ENCODE data around the gene RAD51C.
"Not testable (repeated sequence)": the region's sequence is repeated elsewhere in the genome, so short reads cannot be mapped to it uniquely, and the experiment has no call there.

RAD51C gene

GRCh38 chr17:58749627-58750026 lies 57.2 kb downstream of the RAD51C start:
- DNase-seq = not testable (repeated sequence)

GRCh38 chr17:58753026-58753425 lies 60.6 kb downstream of the RAD51C start:
- DNase-seq = no peak

GRCh38 chr17:58755269-58755576 lies 62.8 kb downstream of the RAD51C start:
- no peak for DNase-seq

- no peak for DNase-seq
These were observed 63.3 kb downstream of the RAD51C start, which contains the start of gene PPM1E for GRCh38 chr17:58755577-58756245. TSS of gene PPM1E (plus strand) at chr17:58755854.

- DNase-seq = no peak
These were observed 64.1 kb downstream of the RAD51C start for GRCh38 chr17:58756246-58757161.

- DNase-seq = no peak
These were observed 64.8 kb downstream of the RAD51C start for GRCh38 chr17:58757162-58757613.

GRCh38 chr17:58758890-58759289 lies 66.5 kb downstream of the RAD51C start:
- DNase-seq = no peak

- DNase-seq = no peak
These were observed 67.1 kb downstream of the RAD51C start for GRCh38 chr17:58759522-58759921.

- no peak for DNase-seq
These were observed 67.8 kb downstream of the RAD51C start for GRCh38 chr17:58760248-58760647.

- no peak for DNase-seq
These were observed 70.9 kb downstream of the RAD51C start for GRCh38 chr17:58763263-58763662.

GRCh38 chr17:58764373-58764772 lies 72.0 kb downstream of the RAD51C start:
- no peak for DNase-seq

GRCh38 chr17:58778482-58778881 lies 86.1 kb downstream of the RAD51C start:
- not testable (repeated sequence) for DNase-seq

GRCh38 chr17:58779446-58779845 lies 87.0 kb downstream of the RAD51C start:
- no peak for DNase-seq

GRCh38 chr17:58783380-58783779 lies 91.0 kb downstream of the RAD51C start:
- no peak for DNase-seq

- DNase-seq = no peak
These were observed 92.7 kb downstream of the RAD51C start for GRCh38 chr17:58785097-58785496.
